Endothelial cell of hepatic sinusoid (primary cell): ENCODE data around the gene ABCC10.
"Not testable (repeated sequence)": the region's sequence is repeated elsewhere in the genome, so short reads cannot be mapped to it uniquely, and the experiment has no call there.

Experiments
- in situ Hi-C: cut with HindIII; loops from 2 replicates; pipeline ENCODE4 v1.10.0; 2017; ENCODE audit warnings: low sequenced_read_pairs

ABCC10 gene

GRCh38 chr6:43494766-43495165 lies 67.4 kb downstream of the ABCC10 start:
- in situ Hi-C loops = no loop called here

- in situ Hi-C loops = no loop called here
Measured at GRCh38 chr6:43495409-43495941, 68.1 kb downstream of the ABCC10 start.

- in situ Hi-C loops = no loop called here
Measured at GRCh38 chr6:43496370-43497128, 69.2 kb downstream of the ABCC10 start.

GRCh38 chr6:43497129-43497396 lies 69.7 kb downstream of the ABCC10 start:
- in situ Hi-C loops = no loop called here

GRCh38 chr6:43497689-43498088 lies 70.3 kb downstream of the ABCC10 start:
- in situ Hi-C loops = no loop called here

GRCh38 chr6:43498291-43498690 lies 71.0 kb downstream of the ABCC10 start:
- in situ Hi-C loops = not testable (repeated sequence)

GRCh38 chr6:43499028-43499815 lies 71.9 kb downstream of the ABCC10 start:
- in situ Hi-C loops = no loop called here
